H1 (cell line): ENCODE data around the gene COQ5. TPM values are rescaled to one million over a fixed set of nuclear protein-coding genes. Genes with fewer than 3 reads are reported as not detected.

Experiments used
- CTCF ChIA-PET: fragments of 300-600 bp; sonication (Branson Sonifier 250); formaldehyde crosslinking; loops from one replicate; lab custom pipeline; 2021; ENCODE audit not compliant: partially characterized antibody; lab: Charles Lee
- POLR2A ChIA-PET: fragments of 300-600 bp; sonication (Branson Sonifier 250); formaldehyde crosslinking; loops from one replicate; lab custom pipeline; 2021; ENCODE audit warnings: inconsistent platforms; ENCODE audit not compliant: partially characterized antibody; lab: Charles Lee
- DNase-seq, 2 experiments: peaks; one replicate each; pipeline versions ENCODE4 v3.0.0 to v3.0.0-alpha.2; 2010 to 2022; ENCODE audit warnings: low spot score in 2 of 2, low read depth in 1 of 2, mixed read lengths in 1 of 2
- FAIRE-seq: peaks from 2 replicates; lab custom pipeline; 2011; peaks lifted over from hg19 to GRCh38; lab: Jason Lieb, UNC
- H2AFZ ChIP-seq: 2 replicates; pipeline ENCODE4 v1.8.1; 2012; ENCODE audit warnings: low read length, inconsistent platforms
- H2AK5ac ChIP-seq: 2 replicates; pipeline ENCODE4 v1.6.1; 2013; ENCODE audit warnings: low read depth, low read length
- H2BK120ac ChIP-seq: replicated peaks from 2 replicates; pipeline ENCODE3; 2013; ENCODE audit warnings: low read depth, low read length, inconsistent platforms
- H2BK12ac ChIP-seq: 2 replicates; pipeline ENCODE4 v1.6.1; 2013; ENCODE audit warnings: low read depth, low read length
- H2BK15ac ChIP-seq: 2 replicates; pipeline ENCODE4 v1.6.1; 2013; ENCODE audit warnings: low read length
- H2BK20ac ChIP-seq: 2 replicates; pipeline ENCODE4 v1.6.1; 2013; ENCODE audit warnings: low read length
- H2BK5ac ChIP-seq: 2 replicates; pipeline ENCODE4 v1.6.1; 2013; ENCODE audit warnings: low read depth, low read length
- H3K14ac ChIP-seq: 2 replicates; pipeline ENCODE4 v1.6.1; 2013; ENCODE audit warnings: inconsistent platforms; ENCODE audit not compliant: insufficient read length
- H3K18ac ChIP-seq: 2 replicates; pipeline ENCODE4 v1.6.1; 2013; ENCODE audit warnings: low read length; ENCODE audit errors: extremely low read depth
- H3K23ac ChIP-seq: 2 replicates; pipeline ENCODE4 v1.6.1; 2013; ENCODE audit warnings: inconsistent platforms; ENCODE audit not compliant: insufficient read length
- H3K23me2 ChIP-seq: 2 replicates; pipeline ENCODE4 v1.6.1; 2013; ENCODE audit warnings: low read depth, low read length
- H3K27ac ChIP-seq: 2 replicates; pipeline ENCODE4 v1.6.1; 2011; ENCODE audit warnings: low read depth, low read length, inconsistent platforms
- H3K27me3 ChIP-seq, 4 experiments: replicated peaks in 1 of 4; 1 replicate in 1 of 4; 2 replicates in 3 of 4; pipeline versions ENCODE4 v1.6.1 to v1.8.1; 2011 to 2013; ENCODE audit warnings: low read length in 3 of 4, mild to moderate bottlenecking in 3 of 4, inconsistent platforms in 2 of 4, mixed read lengths in 2 of 4, moderate library complexity in 1 of 4; ENCODE audit not compliant: control insufficient read depth in 3 of 4, insufficient read depth in 3 of 4; ENCODE audit errors: extremely low read depth in 1 of 4
- H3K36me3 ChIP-seq, 4 experiments: 2 replicates each; pipeline versions ENCODE4 v1.6.1 to v1.8.1; 2011 to 2013; ENCODE audit warnings: mild to moderate bottlenecking in 4 of 4, low read length in 3 of 4, moderate library complexity in 2 of 4, control low read depth in 1 of 4, inconsistent platforms in 1 of 4; ENCODE audit not compliant: insufficient read depth in 4 of 4, control insufficient read depth in 2 of 4
- H3K4ac ChIP-seq: replicated peaks from 2 replicates; pipeline ENCODE3; 2013; ENCODE audit warnings: low read length, low read depth, mixed read lengths, inconsistent platforms; ENCODE audit not compliant: insufficient read length
- H3K4me1 ChIP-seq, 4 experiments: replicated peaks in 1 of 4; 1 replicate in 1 of 4; 2 replicates in 3 of 4; pipeline versions ENCODE4 v1.6.1 to v1.8.1; 2011 to 2013; ENCODE audit warnings: low read length in 3 of 4, inconsistent platforms in 2 of 4, mixed read lengths in 1 of 4; ENCODE audit not compliant: insufficient read depth in 4 of 4, control insufficient read depth in 3 of 4
- H3K4me2 ChIP-seq, 2 experiments: 2 replicates each; pipeline versions ENCODE4 v1.6.1 to v1.8.1; 2011 to 2013; ENCODE audit warnings: low read depth in 2 of 2, low read length in 2 of 2, control low read depth in 1 of 2, inconsistent platforms in 1 of 2, mild to moderate bottlenecking in 1 of 2; ENCODE audit not compliant: insufficient read depth in 1 of 2
- H3K4me3 ChIP-seq, 4 experiments: fragments of 200-600, 300-600 bp in 1 of 4; sonication (generic), shearing (Covaris generic), sonication (Bioruptor Twin) in 1 of 4; 2 replicates each; pipeline versions ENCODE4 v1.5.1 to v1.8.1; 2011 to 2016; ENCODE audit warnings: low read length in 4 of 4, low read depth in 3 of 4, control low read depth in 2 of 4, inconsistent platforms in 2 of 4, mild to moderate bottlenecking in 2 of 4, mixed read lengths in 1 of 4, moderate library complexity in 1 of 4; ENCODE audit not compliant: insufficient read depth in 2 of 4; ENCODE audit errors: extremely low read depth in 1 of 4
- H3K56ac ChIP-seq: replicated peaks from 2 replicates; pipeline ENCODE3; 2013; ENCODE audit warnings: low read depth, mild to moderate bottlenecking, mixed read lengths, low read length, inconsistent platforms; ENCODE audit not compliant: insufficient read length
- H3K79me1 ChIP-seq: 2 replicates; pipeline ENCODE4 v1.6.1; 2013; ENCODE audit warnings: low read depth, low read length, control low read depth
- H3K79me2 ChIP-seq, 2 experiments: 2 replicates each; pipeline versions ENCODE4 v1.6.1 to v1.8.1; 2012 to 2013; ENCODE audit warnings: low read length in 2 of 2, mild to moderate bottlenecking in 2 of 2, inconsistent platforms in 1 of 2; ENCODE audit not compliant: insufficient read depth in 2 of 2, control insufficient read depth in 1 of 2
- H3K9ac ChIP-seq, 4 experiments: replicated peaks in 1 of 4; 1 replicate in 1 of 4; 2 replicates in 3 of 4; pipeline versions ENCODE4 v1.6.1 to v1.8.1; 2011 to 2013; ENCODE audit warnings: low read depth in 3 of 4, low read length in 3 of 4, control low read depth in 2 of 4, mild to moderate bottlenecking in 2 of 4, moderate library complexity in 2 of 4, inconsistent platforms in 1 of 4; ENCODE audit errors: extremely low read depth in 1 of 4
- H3K9me3 ChIP-seq, 2 experiments: 2 replicates each; pipeline versions ENCODE4 v1.6.1 to v1.8.1; 2012 to 2013; ENCODE audit warnings: mild to moderate bottlenecking in 2 of 2, moderate library complexity in 2 of 2, control low read depth in 1 of 2, inconsistent platforms in 1 of 2, low read depth in 1 of 2, low read length in 1 of 2, mixed read lengths in 1 of 2; ENCODE audit not compliant: insufficient read depth in 2 of 2
- H4K20me1 ChIP-seq, 2 experiments: replicated peaks in 1 of 2; 2 replicates each; pipeline versions ENCODE3 to v1.8.1; 2011 to 2013; ENCODE audit warnings: inconsistent platforms in 2 of 2, low read length in 2 of 2, mild to moderate bottlenecking in 1 of 2; ENCODE audit not compliant: insufficient read depth in 2 of 2, control insufficient read depth in 1 of 2
- H4K5ac ChIP-seq: 2 replicates; pipeline ENCODE4 v1.6.1; 2013; ENCODE audit warnings: low read length, low read depth, mixed read lengths, inconsistent platforms; ENCODE audit not compliant: insufficient read length
- H4K8ac ChIP-seq: 2 replicates; pipeline ENCODE4 v1.8.0; 2013; ENCODE audit warnings: mild to moderate bottlenecking, moderate library complexity, low read length, inconsistent platforms; ENCODE audit not compliant: insufficient read depth; ENCODE audit errors: extremely low read depth
- H4K91ac ChIP-seq: replicated peaks from 2 replicates; pipeline ENCODE3; 2013; ENCODE audit warnings: low read length, mixed read lengths, inconsistent platforms; ENCODE audit not compliant: insufficient read length
- MAX ChIP-seq: IDR thresholded peaks from 2 replicates; pipeline ENCODE4 v1.6.1; 2012; ENCODE audit warnings: inconsistent platforms
- POU5F1 ChIP-seq: IDR thresholded peaks from 2 replicates; pipeline ENCODE4 v1.6.1; 2011; ENCODE audit warnings: low read depth, mild to moderate bottlenecking, low read length, moderate library complexity
- RXRA ChIP-seq: IDR thresholded peaks from 2 replicates; pipeline ENCODE4 v1.6.1; 2011; ENCODE audit warnings: low read depth, mild to moderate bottlenecking, low read length, moderate library complexity; ENCODE audit not compliant: insufficient read depth
- SP4 ChIP-seq: IDR thresholded peaks from 2 replicates; pipeline ENCODE4 v1.6.1; 2012; ENCODE audit warnings: low read length, inconsistent platforms
- WGBS, 2 experiments: shearing (Covaris generic) in 1 of 2; methylation state at CpG; one replicate each; pipeline versions ENCODE4 v1.1.6 to v1.1.7; 2013 to 2015; ENCODE audit warnings: low lambda C conversion rate in 2 of 2, mixed read lengths in 2 of 2, inconsistent platforms in 1 of 2, low coverage in 1 of 2, missing lambda C conversion rate in 1 of 2; ENCODE audit not compliant: insufficient replicate concordance in 2 of 2, insufficient coverage in 1 of 2, insufficient read length in 1 of 2; ENCODE audit errors: extremely low coverage in 1 of 2, missing lambda C conversion rate in 1 of 2; 5-methylcytosine and 5-hydroxymethylcytosine counted together
- polyA plus RNA-seq, 7 experiments: library from polyadenylated mRNA; depleted of rRNA in 3 of 7; stranded (reverse) in 5 of 7; unstranded in 2 of 7; fragments of >200 nt in 5 of 7; fragments of 200-250 nt in 2 of 7; gene quantifications; 1 replicate in 5 of 7; 2 replicates in 1 of 7; 4 replicates in 1 of 7; pipeline versions ENCODE4 v1.2.1 to v1.2.3, GENCODE V29; 2011 to 2013; ENCODE audit warnings: missing spikeins in 2 of 7, mixed read lengths in 2 of 7
- total RNA-seq: library from RNA; stranded (reverse); fragmentation: NEBNext Ultra II Directional; extraction: Animal tissue kit (Norgen Biotek cat#: 25700); gene quantifications from 2 replicates; pipeline ENCODE4 v1.2.1, GENCODE V29; 2021

Gene COQ5
- total and polyA plus RNA-seq, 2 of the 8 experiments (the other 6 are each of a cell fraction or from before 2014, with no cell fraction given), result 35.1 to 35.8 TPM

GRCh38 chr12:120490325-120490724, 38.6 kb downstream of the COQ5 start:
- H3K23ac ChIP-seq, result no peak overlapping the region
- H2BK120ac ChIP-seq, result no peak overlapping the region
- DNase-seq, result no peak
- H2BK12ac ChIP-seq, result no peak overlapping the region
- no peak overlapping the region for H3K14ac ChIP-seq
- H2AFZ ChIP-seq, result no peak overlapping the region
- no peak overlapping the region for H2BK15ac ChIP-seq
- no peak overlapping the region for H2BK20ac ChIP-seq
- H3K27me3 ChIP-seq, result no peaks in the 10 kb centered on the region; a peak in 1 of 7 replicates
- H4K91ac ChIP-seq, result no peak overlapping the region
- no peak overlapping the region for H3K4me2 ChIP-seq
- H3K36me3 ChIP-seq, result peaks cover 0 to 2% (median 0%) of the 10 kb centered on the region in 4 experiments; a peak in 2 of 8 replicates
- no peak overlapping the region for H2AK5ac ChIP-seq
- H3K79me1 ChIP-seq, result 0 out of 2 replicates have a peak, but pooled peaks cover 3% of the 10 kb centered on the region
- CTCF ChIA-PET, result interaction anchor here (0.9 to 6.6 kb wide), 4 partner anchors 11 to 22 kb away, joined by 3 to 47 read pairs (median 4); partner anchors contain the start of gene SRSF9
- POLR2A ChIA-PET, result interaction anchor here (0.9 to 4.6 kb wide), 4 partner anchors 11 to 60 kb away, joined by 3 to 25 read pairs (median 12); partner anchors contain the start of gene SRSF9
- no peak overlapping the region for H3K56ac ChIP-seq
- FAIRE-seq, result no peak
- TF ChIP-seq POU5F1 (no peak), RXRA (no peak), SP4 (no peak), MAX (no peak)
- no peak overlapping the region for H3K18ac ChIP-seq
- no peaks in the 10 kb centered on the region for H3K79me2 ChIP-seq
- no peak overlapping the region for H4K8ac ChIP-seq
- H3K9ac ChIP-seq, result no peak overlapping the region; a peak in 1 of 7 replicates
- no peaks in the 10 kb centered on the region for H4K20me1 ChIP-seq
- 89% methylated on average over 5 of the region's 5 CpGs; no CpG with 5 or more reads in 1 of the 2 experiments for WGBS, 2 experiments
- H3K23me2 ChIP-seq, result peaks cover 3% of the 10 kb centered on the region; the same call in 1 of the 2 replicates
- H3K27ac ChIP-seq, result no peak overlapping the region
- H3K4me1 ChIP-seq, result peaks cover 0 to 4% (median 0%) of the 10 kb centered on the region in 4 experiments; a peak in 2 of 7 replicates
- H2BK5ac ChIP-seq, result no peak overlapping the region
- H3K4ac ChIP-seq, result no peak overlapping the region
- no peak overlapping the region for H3K4me3 ChIP-seq
- no peak overlapping the region for H4K5ac ChIP-seq
- no peaks in the 10 kb centered on the region; a peak in 1 of 4 replicates for H3K9me3 ChIP-seq
